Vagina (tissue), 2 donors: ENCODE measurements around the gene SRSF3. TPM values are rescaled to one million over a fixed set of nuclear protein-coding genes. Genes with fewer than 3 reads are reported as not detected.
"Not testable (repeated sequence)": the region's sequence is repeated elsewhere in the genome, so short reads cannot be mapped to it uniquely, and the experiment has no call there.

ENCODE experiments used
- DNase-seq, 2 donors: peaks; one replicate each; pipeline ENCODE4 v3.0.0-alpha.2; 2017; ENCODE audit errors: extremely low spot score in 2 of 2
- H3K27ac ChIP-seq: fragments of 200-600 bp; sonication (generic); one replicate; pipeline ENCODE4 v1.5.1; 2019
- H3K27me3 ChIP-seq: fragments of 200-600 bp; sonication (generic); one replicate; pipeline ENCODE4 v1.5.1; 2019
- H3K36me3 ChIP-seq, 2 donors: fragments of 200-600 bp; sonication (generic); one replicate each; pipeline ENCODE4 v1.5.1; 2017 to 2019
- H3K4me1 ChIP-seq: fragments of 200-600 bp; sonication (generic); one replicate; pipeline ENCODE4 v1.5.1; 2019
- H3K4me3 ChIP-seq, 2 donors: fragments of 200-600 bp; sonication (generic); 1 replicate in 1 of 2; 2 replicates in 1 of 2; pipeline ENCODE4 v1.5.1; 2016 to 2019
- H3K9me3 ChIP-seq: fragments of 200-600 bp; sonication (generic); one replicate; pipeline ENCODE4 v1.5.1; 2019
- POLR2A ChIP-seq, 2 donors: fragments of 450-650 bp; IDR thresholded peaks; one replicate each; pipeline ENCODE4 v1.6.1; 2017; ENCODE audit warnings: antibody characterized with exemption in 2 of 2, mild to moderate bottlenecking in 2 of 2, moderate library complexity in 2 of 2
- POLR2AphosphoS5 ChIP-seq, 2 donors: sonication (generic); formaldehyde crosslinking; IDR thresholded peaks; one replicate each; pipeline ENCODE4 v1.9.0; 2017; ENCODE audit warnings: antibody characterized with exemption in 2 of 2, mild to moderate bottlenecking in 2 of 2, low read depth in 1 of 2; ENCODE audit not compliant: insufficient read depth in 1 of 2
- intact Hi-C: fragments of 100-400 bp; cut with DNase I; formaldehyde crosslinking; loops from one replicate; pipeline ENCODE4 v1.15.1; 2023
- microRNA-seq: library from miRNA; unstranded; fragments of <30 nt; microRNA quantifications from one replicate; pipeline ENCODE4, GENCODE V29; 2017; ENCODE audit warnings: borderline number of aligned reads, borderline replicate concordance
- small RNA-seq: library from RNA; depleted of rRNA; stranded (forward); fragments of <200 nt; gene quantifications from one replicate; pipeline ENCODE3, GENCODE V24; 2016
- total RNA-seq: library from RNA; depleted of rRNA; stranded (reverse); fragments of >200 nt; gene quantifications from one replicate; pipeline ENCODE4 v1.2.3, GENCODE V29; 2016
- TF ChIP-seq, protein P1 (sequence below), 3 experiments: fragments of 450-650 bp in 2 of 3; fragments of 200-600 bp in 1 of 3; sonication (generic) in 1 of 3; IDR thresholded peaks; one replicate each; pipeline ENCODE4 v1.5.1; 2017 to 2019; ENCODE audit warnings: antibody characterized with exemption in 3 of 3, mild to moderate bottlenecking in 2 of 3, moderate library complexity in 2 of 3

The SRSF3 gene
- total RNA-seq, 1 donor from 2014 or later: 144 TPM

- no peaks in the 10 kb centered on the region for H3K36me3 ChIP-seq
- H3K4me3 ChIP-seq: no peak overlapping the region
- no peak overlapping the region for H3K27ac ChIP-seq
- DNase-seq: no peak
- TF ChIP-seq POLR2AphosphoS5 (IDR thresholded peaks at IDR 0.05; ENCODE audit: insufficient read depth in 1 of 2, low read depth in 1 of 2): no peak
- TF ChIP-seq, protein P1, sequence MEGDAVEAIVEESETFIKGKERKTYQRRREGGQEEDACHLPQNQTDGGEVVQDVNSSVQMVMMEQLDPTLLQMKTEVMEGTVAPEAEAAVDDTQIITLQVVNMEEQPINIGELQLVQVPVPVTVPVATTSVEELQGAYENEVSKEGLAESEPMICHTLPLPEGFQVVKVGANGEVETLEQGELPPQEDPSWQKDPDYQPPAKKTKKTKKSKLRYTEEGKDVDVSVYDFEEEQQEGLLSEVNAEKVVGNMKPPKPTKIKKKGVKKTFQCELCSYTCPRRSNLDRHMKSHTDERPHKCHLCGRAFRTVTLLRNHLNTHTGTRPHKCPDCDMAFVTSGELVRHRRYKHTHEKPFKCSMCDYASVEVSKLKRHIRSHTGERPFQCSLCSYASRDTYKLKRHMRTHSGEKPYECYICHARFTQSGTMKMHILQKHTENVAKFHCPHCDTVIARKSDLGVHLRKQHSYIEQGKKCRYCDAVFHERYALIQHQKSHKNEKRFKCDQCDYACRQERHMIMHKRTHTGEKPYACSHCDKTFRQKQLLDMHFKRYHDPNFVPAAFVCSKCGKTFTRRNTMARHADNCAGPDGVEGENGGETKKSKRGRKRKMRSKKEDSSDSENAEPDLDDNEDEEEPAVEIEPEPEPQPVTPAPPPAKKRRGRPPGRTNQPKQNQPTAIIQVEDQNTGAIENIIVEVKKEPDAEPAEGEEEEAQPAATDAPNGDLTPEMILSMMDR (IDR thresholded peaks at IDR 0.05): no peak
- no peaks in the 10 kb centered on the region for H3K9me3 ChIP-seq
- intact Hi-C loops: no loop called here
- H3K4me1 ChIP-seq: no peaks in the 10 kb centered on the region
- H3K27me3 ChIP-seq: no peaks in the 10 kb centered on the region
Observed at GRCh38 chr6:36650848-36651478, 56.8 kb downstream of the SRSF3 start.

GRCh38 chr6:36651659-36652379, 57.7 kb downstream of the SRSF3 start:
- Histone ChIP-seq H3K9me3 (no peaks in the 10 kb centered on the region), H3K27me3 (no peaks in the 10 kb centered on the region), H3K4me3 (no peak overlapping the region), H3K4me1 (no peaks in the 10 kb centered on the region), H3K36me3 (no peaks in the 10 kb centered on the region), H3K27ac (no peak overlapping the region)
- intact Hi-C loops: no loop called here
- no peak for DNase-seq
- TF ChIP-seq POLR2A (IDR thresholded peaks at IDR 0.05) (no peak), POLR2AphosphoS5 (IDR thresholded peaks at IDR 0.05; ENCODE audit: insufficient read depth in 1 of 2, low read depth in 1 of 2) (no peak)
- TF ChIP-seq, protein P1 (IDR thresholded peaks at IDR 0.05): no peak

DNA sequence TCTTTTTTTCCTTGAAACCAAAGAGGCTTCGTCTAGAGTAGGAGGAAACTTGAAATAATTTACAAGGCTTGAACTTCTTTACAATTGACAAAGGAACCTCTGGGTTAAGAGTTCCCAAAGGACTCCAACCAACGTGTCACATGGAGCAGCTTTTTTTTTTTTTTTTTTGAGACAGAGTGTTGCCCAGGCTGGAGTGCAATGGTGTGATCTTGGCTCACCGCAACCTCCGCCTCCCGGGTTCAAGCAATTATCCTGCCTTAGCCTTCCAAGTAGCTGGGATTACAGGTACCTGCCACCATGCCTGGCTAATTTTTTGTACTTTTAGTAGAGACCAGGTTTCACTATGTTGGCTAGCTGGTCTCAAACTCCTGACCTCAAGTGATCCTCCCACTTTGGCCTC, 60.3 kb downstream of the SRSF3 start:
- H3K36me3 ChIP-seq, H3K4me1 ChIP-seq, H3K27ac ChIP-seq, H3K27me3 ChIP-seq, intact Hi-C loops, H3K4me3 ChIP-seq, DNase-seq, H3K9me3 ChIP-seq: not testable (repeated sequence)

Small RNAs within 50 kb of the gene (microRNA-seq; reads per million reads assigned to microRNA genes)
- gene MIR3925: not detected

Small RNAs within 50 kb of the gene (small RNA-seq; reads per million reads assigned to genes)
- gene MIR3925 (not detected), gene RNU1-88P (0.43 reads per million)

Other genes starting within 250 kb of the SRSF3 start
- gene ETV7, start 206.7 kb upstream of the SRSF3 start, total RNA-seq: 2.2 TPM
- not detected for gene PXT1, start 151.5 kb upstream of the SRSF3 start, total RNA-seq
- 30.0 TPM for gene KCTD20, start 151.4 kb upstream of the SRSF3 start, total RNA-seq
- gene STK38, start 46.9 kb upstream of the SRSF3 start, total RNA-seq: 31.9 TPM
- gene CDKN1A, start 84.4 kb downstream of the SRSF3 start, total RNA-seq: 169 TPM
- 0.49 TPM for gene RAB44, start 103.5 kb downstream of the SRSF3 start, total RNA-seq
- gene CPNE5, start 245.1 kb downstream of the SRSF3 start, total RNA-seq: 6.6 TPM